Tibial nerve (tissue), 4 donors: ENCODE data around the gene PDE3A. TPM values are rescaled to one million over a fixed set of nuclear protein-coding genes. Genes with fewer than 3 reads are reported as not detected.

Experiments used
- DNase-seq, 2 donors: peaks; one replicate each; pipeline ENCODE4 v3.0.0-alpha.2; 2019; ENCODE audit warnings: low spot score in 2 of 2
- H3K27ac ChIP-seq, 4 donors: fragments of 200-600 bp; sonication (generic) in 3 of 4; one replicate each; pipeline ENCODE4 v1.5.1; 2017 to 2019; ENCODE audit warnings: mild to moderate bottlenecking in 1 of 4
- H3K27me3 ChIP-seq, 2 donors: fragments of 200-600 bp; sonication (generic) in 1 of 2; one replicate each; pipeline versions ENCODE4 v1.5.1 to v1.6.0; 2017 to 2019
- H3K36me3 ChIP-seq, 3 donors: fragments of 200-600 bp; sonication (generic); one replicate each; pipeline ENCODE4 v1.5.1; 2018 to 2019
- H3K4me1 ChIP-seq, 4 donors: fragments of 200-600 bp; sonication (generic) in 3 of 4; one replicate each; pipeline ENCODE4 v1.5.1; 2017 to 2019
- H3K4me3 ChIP-seq, 4 donors: fragments of 200-600 bp; sonication (generic) in 3 of 4; one replicate each; pipeline ENCODE4 v1.5.1; 2017 to 2019; ENCODE audit warnings: mild to moderate bottlenecking in 1 of 4, moderate library complexity in 1 of 4
- H3K9me3 ChIP-seq, 4 donors: fragments of 200-600 bp; sonication (generic) in 3 of 4; one replicate each; pipeline ENCODE4 v1.5.1; 2017 to 2019
- CTCF ChIP-seq, 5 experiments: fragments of 200-600 bp in 3 of 5; fragments of 450-650 bp in 2 of 5; sonication (generic) in 3 of 5; IDR thresholded peaks; one replicate each; pipeline ENCODE4 v1.5.1; 2016 to 2019; ENCODE audit warnings: antibody characterized with exemption in 5 of 5, mild to moderate bottlenecking in 3 of 5, moderate library complexity in 2 of 5
- EP300 ChIP-seq, 2 donors: sonication (generic); formaldehyde crosslinking; IDR thresholded peaks; one replicate each; pipeline ENCODE4 v1.6.1; 2017; ENCODE audit warnings: antibody characterized with exemption in 2 of 2, mild to moderate bottlenecking in 1 of 2
- POLR2A ChIP-seq, 2 donors: fragments of 450-650 bp; IDR thresholded peaks; one replicate each; pipeline ENCODE4 v1.6.1; 2017; ENCODE audit warnings: antibody characterized with exemption in 2 of 2, mild to moderate bottlenecking in 2 of 2, moderate library complexity in 2 of 2
- WGBS, 2 donors: methylation state at CpG; one replicate each; pipeline ENCODE4 v1.1.5; 2018; 5-methylcytosine and 5-hydroxymethylcytosine counted together
- total RNA-seq, 4 donors: library from RNA; depleted of rRNA; stranded (reverse); fragments of >200 nt; gene quantifications; one replicate each; pipeline ENCODE4 v1.1.0, GENCODE V29; 2016

PDE3A gene
- total RNA-seq, 4 donors from 2014 or later, result 11.4 to 17.6 (median 12.9) TPM

GRCh38 chr12:20469756-20470155 is 101.4 kb downstream of the PDE3A start:
- H3K9me3 ChIP-seq, result no peaks in the 10 kb centered on the region
- no peak overlapping the region for H3K4me3 ChIP-seq
- H3K36me3 ChIP-seq, result no peaks in the 10 kb centered on the region
- no peaks in the 10 kb centered on the region for H3K27me3 ChIP-seq
- TF ChIP-seq EP300 (IDR thresholded peaks at IDR 0.05), result no peak
- TF ChIP-seq POLR2A (IDR thresholded peaks at IDR 0.05), result no peak
- no peak for TF ChIP-seq CTCF (IDR thresholded peaks at IDR 0.05)
- peak overlapping the region in 2 of 4 donors; percentile 13 to 15 for H3K27ac ChIP-seq
- DNase-seq, result no peak
- peaks cover 0 to 29% (median 4%) of the 10 kb centered on the region in 4 donors for H3K4me1 ChIP-seq

- no peak overlapping the region for H3K27ac ChIP-seq
- DNase-seq, result no peak
- no peaks in the 10 kb centered on the region for H3K9me3 ChIP-seq
- no peaks in the 10 kb centered on the region for H3K27me3 ChIP-seq
- H3K36me3 ChIP-seq, result no peaks in the 10 kb centered on the region
- H3K4me1 ChIP-seq, result peaks cover 0 to 15% (median 2%) of the 10 kb centered on the region in 4 donors
- no peak for TF ChIP-seq CTCF (IDR thresholded peaks at IDR 0.05)
- H3K4me3 ChIP-seq, result no peak overlapping the region
- 16 to 31% methylated on average over 2 of the region's 2 CpGs for WGBS, 2 donors
Measured at GRCh38 chr12:20472102-20472782, 103.9 kb downstream of the PDE3A start.

DNA sequence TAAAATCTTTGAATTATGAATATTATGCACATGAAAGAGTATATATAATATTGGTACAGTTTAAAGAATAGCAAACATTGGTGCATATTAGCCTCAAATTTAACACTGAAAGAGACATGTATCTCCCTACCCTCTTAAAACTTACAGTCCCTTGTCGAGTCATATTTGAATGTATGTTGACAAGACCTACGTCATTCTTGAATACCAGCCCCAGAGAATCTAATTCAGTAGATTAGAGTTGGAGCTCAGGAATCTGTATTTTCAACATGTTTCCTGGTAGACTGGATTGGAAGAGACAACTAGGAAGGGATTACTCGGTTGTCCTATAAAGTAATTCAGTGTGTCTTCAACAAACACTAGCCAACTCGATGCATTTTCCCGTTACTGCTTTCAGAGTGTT is 104.8 kb downstream of the PDE3A start:
- Histone ChIP-seq H3K4me3 (no peak overlapping the region), H3K27me3 (no peaks in the 10 kb centered on the region), H3K36me3 (no peaks in the 10 kb centered on the region), H3K4me1 (peaks cover 0 to 15% (median 2%) of the 10 kb centered on the region in 4 donors), H3K9me3 (no peaks in the 10 kb centered on the region), H3K27ac (no peak overlapping the region)
- TF ChIP-seq EP300 (IDR thresholded peaks at IDR 0.05) (no peak), POLR2A (IDR thresholded peaks at IDR 0.05) (no peak), CTCF (IDR thresholded peaks at IDR 0.05) (no peak)
- no peak for DNase-seq
- 85 to 89% methylated on average over 5 of the region's 5 CpGs for WGBS, 2 donors

GRCh38 chr12:20474016-20474415 is 105.7 kb downstream of the PDE3A start:
- no peaks in the 10 kb centered on the region for H3K36me3 ChIP-seq
- WGBS, 2 donors, result 92 to 94% methylated on average over 6 of the region's 6 CpGs
- H3K9me3 ChIP-seq, result no peaks in the 10 kb centered on the region
- DNase-seq, result no peak
- peaks cover 0 to 13% (median 2%) of the 10 kb centered on the region in 4 donors for H3K4me1 ChIP-seq
- no peak overlapping the region for H3K27ac ChIP-seq
- H3K4me3 ChIP-seq, result no peak overlapping the region
- no peaks in the 10 kb centered on the region for H3K27me3 ChIP-seq
- TF ChIP-seq POLR2A (IDR thresholded peaks at IDR 0.05) (no peak), EP300 (IDR thresholded peaks at IDR 0.05) (no peak), CTCF (IDR thresholded peaks at IDR 0.05) (no peak)

GRCh38 chr12:20474443-20474842 is 106.1 kb downstream of the PDE3A start:
- no peak overlapping the region for H3K4me3 ChIP-seq
- TF ChIP-seq POLR2A (IDR thresholded peaks at IDR 0.05) (no peak), CTCF (IDR thresholded peaks at IDR 0.05) (no peak), EP300 (IDR thresholded peaks at IDR 0.05) (no peak)
- peaks cover 0 to 9% (median 2%) of the 10 kb centered on the region in 4 donors for H3K4me1 ChIP-seq
- no peaks in the 10 kb centered on the region for H3K27me3 ChIP-seq
- no peaks in the 10 kb centered on the region for H3K9me3 ChIP-seq
- H3K36me3 ChIP-seq, result no peaks in the 10 kb centered on the region
- WGBS, 2 donors, result 72 to 78% methylated on average over 4 of the region's 4 CpGs
- no peak overlapping the region for H3K27ac ChIP-seq
- no peak for DNase-seq
